H1 (cell line): ENCODE data around the gene ELOVL6. TPM values are rescaled to one million over a fixed set of nuclear protein-coding genes. Genes with fewer than 3 reads are reported as not detected.

ENCODE experiments used
- CTCF ChIA-PET: fragments of 300-600 bp; sonication (Branson Sonifier 250); formaldehyde crosslinking; loops from one replicate; lab custom pipeline; 2021; ENCODE audit not compliant: partially characterized antibody; lab: Charles Lee
- POLR2A ChIA-PET: fragments of 300-600 bp; sonication (Branson Sonifier 250); formaldehyde crosslinking; loops from one replicate; lab custom pipeline; 2021; ENCODE audit warnings: inconsistent platforms; ENCODE audit not compliant: partially characterized antibody; lab: Charles Lee
- DNase-seq, 2 experiments: peaks; one replicate each; pipeline versions ENCODE4 v3.0.0 to v3.0.0-alpha.2; 2010 to 2022; ENCODE audit warnings: low spot score in 2 of 2, low read depth in 1 of 2, mixed read lengths in 1 of 2
- FAIRE-seq: peaks from 2 replicates; lab custom pipeline; 2011; peaks lifted over from hg19 to GRCh38; lab: Jason Lieb, UNC
- H2AFZ ChIP-seq: 2 replicates; pipeline ENCODE4 v1.8.1; 2012; ENCODE audit warnings: low read length, inconsistent platforms
- H2AK5ac ChIP-seq: 2 replicates; pipeline ENCODE4 v1.6.1; 2013; ENCODE audit warnings: low read depth, low read length
- H2BK120ac ChIP-seq: replicated peaks from 2 replicates; pipeline ENCODE3; 2013; ENCODE audit warnings: low read depth, low read length, inconsistent platforms
- H2BK12ac ChIP-seq: 2 replicates; pipeline ENCODE4 v1.6.1; 2013; ENCODE audit warnings: low read depth, low read length
- H2BK15ac ChIP-seq: 2 replicates; pipeline ENCODE4 v1.6.1; 2013; ENCODE audit warnings: low read length
- H2BK20ac ChIP-seq: 2 replicates; pipeline ENCODE4 v1.6.1; 2013; ENCODE audit warnings: low read length
- H2BK5ac ChIP-seq: 2 replicates; pipeline ENCODE4 v1.6.1; 2013; ENCODE audit warnings: low read depth, low read length
- H3K14ac ChIP-seq: 2 replicates; pipeline ENCODE4 v1.6.1; 2013; ENCODE audit warnings: inconsistent platforms; ENCODE audit not compliant: insufficient read length
- H3K18ac ChIP-seq: 2 replicates; pipeline ENCODE4 v1.6.1; 2013; ENCODE audit warnings: low read length; ENCODE audit errors: extremely low read depth
- H3K23ac ChIP-seq: 2 replicates; pipeline ENCODE4 v1.6.1; 2013; ENCODE audit warnings: inconsistent platforms; ENCODE audit not compliant: insufficient read length
- H3K23me2 ChIP-seq: 2 replicates; pipeline ENCODE4 v1.6.1; 2013; ENCODE audit warnings: low read depth, low read length
- H3K27ac ChIP-seq: 2 replicates; pipeline ENCODE4 v1.6.1; 2011; ENCODE audit warnings: low read depth, low read length, inconsistent platforms
- H3K27me3 ChIP-seq, 4 experiments: replicated peaks in 1 of 4; 1 replicate in 1 of 4; 2 replicates in 3 of 4; pipeline versions ENCODE4 v1.6.1 to v1.8.1; 2011 to 2013; ENCODE audit warnings: low read length in 3 of 4, mild to moderate bottlenecking in 3 of 4, inconsistent platforms in 2 of 4, mixed read lengths in 2 of 4, moderate library complexity in 1 of 4; ENCODE audit not compliant: control insufficient read depth in 3 of 4, insufficient read depth in 3 of 4; ENCODE audit errors: extremely low read depth in 1 of 4
- H3K36me3 ChIP-seq, 4 experiments: 2 replicates each; pipeline versions ENCODE4 v1.6.1 to v1.8.1; 2011 to 2013; ENCODE audit warnings: mild to moderate bottlenecking in 4 of 4, low read length in 3 of 4, moderate library complexity in 2 of 4, control low read depth in 1 of 4, inconsistent platforms in 1 of 4; ENCODE audit not compliant: insufficient read depth in 4 of 4, control insufficient read depth in 2 of 4
- H3K4ac ChIP-seq: replicated peaks from 2 replicates; pipeline ENCODE3; 2013; ENCODE audit warnings: low read length, low read depth, mixed read lengths, inconsistent platforms; ENCODE audit not compliant: insufficient read length
- H3K4me1 ChIP-seq, 4 experiments: replicated peaks in 1 of 4; 1 replicate in 1 of 4; 2 replicates in 3 of 4; pipeline versions ENCODE4 v1.6.1 to v1.8.1; 2011 to 2013; ENCODE audit warnings: low read length in 3 of 4, inconsistent platforms in 2 of 4, mixed read lengths in 1 of 4; ENCODE audit not compliant: insufficient read depth in 4 of 4, control insufficient read depth in 3 of 4
- H3K4me2 ChIP-seq, 2 experiments: 2 replicates each; pipeline versions ENCODE4 v1.6.1 to v1.8.1; 2011 to 2013; ENCODE audit warnings: low read depth in 2 of 2, low read length in 2 of 2, control low read depth in 1 of 2, inconsistent platforms in 1 of 2, mild to moderate bottlenecking in 1 of 2; ENCODE audit not compliant: insufficient read depth in 1 of 2
- H3K4me3 ChIP-seq, 4 experiments: fragments of 200-600, 300-600 bp in 1 of 4; sonication (generic), shearing (Covaris generic), sonication (Bioruptor Twin) in 1 of 4; 2 replicates each; pipeline versions ENCODE4 v1.5.1 to v1.8.1; 2011 to 2016; ENCODE audit warnings: low read length in 4 of 4, low read depth in 3 of 4, control low read depth in 2 of 4, inconsistent platforms in 2 of 4, mild to moderate bottlenecking in 2 of 4, mixed read lengths in 1 of 4, moderate library complexity in 1 of 4; ENCODE audit not compliant: insufficient read depth in 2 of 4; ENCODE audit errors: extremely low read depth in 1 of 4
- H3K56ac ChIP-seq: replicated peaks from 2 replicates; pipeline ENCODE3; 2013; ENCODE audit warnings: low read depth, mild to moderate bottlenecking, mixed read lengths, low read length, inconsistent platforms; ENCODE audit not compliant: insufficient read length
- H3K79me1 ChIP-seq: 2 replicates; pipeline ENCODE4 v1.6.1; 2013; ENCODE audit warnings: low read depth, low read length, control low read depth
- H3K79me2 ChIP-seq, 2 experiments: 2 replicates each; pipeline versions ENCODE4 v1.6.1 to v1.8.1; 2012 to 2013; ENCODE audit warnings: low read length in 2 of 2, mild to moderate bottlenecking in 2 of 2, inconsistent platforms in 1 of 2; ENCODE audit not compliant: insufficient read depth in 2 of 2, control insufficient read depth in 1 of 2
- H3K9ac ChIP-seq, 4 experiments: replicated peaks in 1 of 4; 1 replicate in 1 of 4; 2 replicates in 3 of 4; pipeline versions ENCODE4 v1.6.1 to v1.8.1; 2011 to 2013; ENCODE audit warnings: low read depth in 3 of 4, low read length in 3 of 4, control low read depth in 2 of 4, mild to moderate bottlenecking in 2 of 4, moderate library complexity in 2 of 4, inconsistent platforms in 1 of 4; ENCODE audit errors: extremely low read depth in 1 of 4
- H3K9me3 ChIP-seq, 2 experiments: 2 replicates each; pipeline versions ENCODE4 v1.6.1 to v1.8.1; 2012 to 2013; ENCODE audit warnings: mild to moderate bottlenecking in 2 of 2, moderate library complexity in 2 of 2, control low read depth in 1 of 2, inconsistent platforms in 1 of 2, low read depth in 1 of 2, low read length in 1 of 2, mixed read lengths in 1 of 2; ENCODE audit not compliant: insufficient read depth in 2 of 2
- H4K20me1 ChIP-seq, 2 experiments: replicated peaks in 1 of 2; 2 replicates each; pipeline versions ENCODE3 to v1.8.1; 2011 to 2013; ENCODE audit warnings: inconsistent platforms in 2 of 2, low read length in 2 of 2, mild to moderate bottlenecking in 1 of 2; ENCODE audit not compliant: insufficient read depth in 2 of 2, control insufficient read depth in 1 of 2
- H4K5ac ChIP-seq: 2 replicates; pipeline ENCODE4 v1.6.1; 2013; ENCODE audit warnings: low read length, low read depth, mixed read lengths, inconsistent platforms; ENCODE audit not compliant: insufficient read length
- H4K8ac ChIP-seq: 2 replicates; pipeline ENCODE4 v1.8.0; 2013; ENCODE audit warnings: mild to moderate bottlenecking, moderate library complexity, low read length, inconsistent platforms; ENCODE audit not compliant: insufficient read depth; ENCODE audit errors: extremely low read depth
- H4K91ac ChIP-seq: replicated peaks from 2 replicates; pipeline ENCODE3; 2013; ENCODE audit warnings: low read length, mixed read lengths, inconsistent platforms; ENCODE audit not compliant: insufficient read length
- ATF3 ChIP-seq: IDR thresholded peaks from 2 replicates; pipeline ENCODE4 v1.6.1; 2011; ENCODE audit warnings: low read depth, mild to moderate bottlenecking, low read length; ENCODE audit not compliant: insufficient read depth
- CHD1 ChIP-seq: IDR thresholded peaks from 2 replicates; pipeline ENCODE4 v1.6.1; 2012; ENCODE audit warnings: low read depth, low read length, improper control_type of control experiment
- EGR1 ChIP-seq: IDR thresholded peaks from 2 replicates; pipeline ENCODE4 v1.6.1; 2011; ENCODE audit warnings: low read depth, low read length, borderline replicate concordance
- JUND ChIP-seq: IDR thresholded peaks from 2 replicates; pipeline ENCODE4 v1.6.1; 2011; ENCODE audit warnings: mild to moderate bottlenecking, improper control_type of control experiment, low read length
- PHF8 ChIP-seq: fragments of 200-600 bp; sonication (generic); conservative IDR thresholded peaks from 2 replicates; pipeline ENCODE4 v1.7.1; 2012; ENCODE audit warnings: low read depth, mild to moderate bottlenecking, inconsistent platforms, low read length, moderate library complexity
- SIX5 ChIP-seq: IDR thresholded peaks from 2 replicates; pipeline ENCODE4 v1.6.1; 2011; ENCODE audit warnings: mild to moderate bottlenecking, low read depth, low read length
- SP1 ChIP-seq: IDR thresholded peaks from 2 replicates; pipeline ENCODE4 v1.6.1; 2011; ENCODE audit warnings: low read depth, low read length
- TAF7 ChIP-seq: optimal IDR thresholded peaks from 2 replicates; pipeline ENCODE3; 2011; ENCODE audit warnings: low read depth, mild to moderate bottlenecking, inconsistent platforms, low read length, moderate library complexity, borderline replicate concordance
- TEAD4 ChIP-seq: IDR thresholded peaks from 2 replicates; pipeline ENCODE4 v1.6.1; 2012; ENCODE audit warnings: low read depth, low read length, inconsistent platforms, mixed read lengths
- YY1 ChIP-seq: IDR thresholded peaks from 2 replicates; pipeline ENCODE4 v1.6.1; 2011; ENCODE audit warnings: low read depth, mild to moderate bottlenecking, low read length
- WGBS, 2 experiments: shearing (Covaris generic) in 1 of 2; methylation state at CpG; one replicate each; pipeline versions ENCODE4 v1.1.6 to v1.1.7; 2013 to 2015; ENCODE audit warnings: low lambda C conversion rate in 2 of 2, mixed read lengths in 2 of 2, inconsistent platforms in 1 of 2, low coverage in 1 of 2, missing lambda C conversion rate in 1 of 2; ENCODE audit not compliant: insufficient replicate concordance in 2 of 2, insufficient coverage in 1 of 2, insufficient read length in 1 of 2; ENCODE audit errors: extremely low coverage in 1 of 2, missing lambda C conversion rate in 1 of 2; 5-methylcytosine and 5-hydroxymethylcytosine counted together
- polyA plus RNA-seq, 7 experiments: library from polyadenylated mRNA; depleted of rRNA in 3 of 7; stranded (reverse) in 5 of 7; unstranded in 2 of 7; fragments of >200 nt in 5 of 7; fragments of 200-250 nt in 2 of 7; gene quantifications; 1 replicate in 5 of 7; 2 replicates in 1 of 7; 4 replicates in 1 of 7; pipeline versions ENCODE4 v1.2.1 to v1.2.3, GENCODE V29; 2011 to 2013; ENCODE audit warnings: missing spikeins in 2 of 7, mixed read lengths in 2 of 7
- total RNA-seq: library from RNA; stranded (reverse); fragmentation: NEBNext Ultra II Directional; extraction: Animal tissue kit (Norgen Biotek cat#: 25700); gene quantifications from 2 replicates; pipeline ENCODE4 v1.2.1, GENCODE V29; 2021

The ELOVL6 gene
- total and polyA plus RNA-seq, 2 of the 8 experiments (the other 6 are each of a cell fraction or from before 2014, with no cell fraction given) = 27.8 to 86.6 TPM

- Histone ChIP-seq H3K56ac (no peak overlapping the region), H3K23ac (no peak overlapping the region), H3K18ac (no peak overlapping the region), H4K8ac (no peak overlapping the region), H3K79me2 (peaks cover 0 to 54% of the 10 kb centered on the region in 2 experiments; a peak in 2 of 4 replicates), H3K14ac (no peak overlapping the region), H3K36me3 (peaks cover 0 to 8% (median 3%) of the 10 kb centered on the region in 4 experiments; a peak in 3 of 8 replicates), H3K4ac (no peak overlapping the region), H2AK5ac (no peak overlapping the region), H3K23me2 (no peaks in the 10 kb centered on the region), H2BK120ac (no peak overlapping the region), H2BK12ac (no peak overlapping the region), H2BK5ac (no peak overlapping the region), H3K79me1 (no peaks in the 10 kb centered on the region; the same call in 1 of the 2 replicates), H4K5ac (no peak overlapping the region), H3K4me2 (no peak overlapping the region), H3K27me3 (no peaks in the 10 kb centered on the region), H3K27ac (no peak overlapping the region), H2BK20ac (no peak overlapping the region), H2AFZ (no peak overlapping the region), H4K20me1 (peaks cover 0 to 10% of the 10 kb centered on the region in 2 experiments), H3K9ac (no peak overlapping the region), H2BK15ac (no peak overlapping the region), H3K4me1 (no peaks in the 10 kb centered on the region; a peak in 2 of 7 replicates), H3K4me3 (no peak overlapping the region), H3K9me3 (no peaks in the 10 kb centered on the region), H4K91ac (no peak overlapping the region)
- FAIRE-seq (no peak), DNase-seq (no peak)
- CTCF ChIA-PET = interaction anchor here (0.8 to 1.9 kb wide), 3 partner anchors 19 to 125 kb away, joined by 3 to 5 read pairs (median 3); no protein-coding TSS in a partner anchor
- POLR2A ChIA-PET = interaction anchor here (1.4 kb wide), 1 partner anchor 29 kb away, joined by 3 read pairs; no protein-coding TSS in a partner anchor
- WGBS, 2 experiments = 83% methylated on average over 4 of the region's 4 CpGs; no CpG with 5 or more reads in 1 of the 2 experiments
- no peak for TF ChIP-seq CHD1
- no peak for TF ChIP-seq JUND
- TF ChIP-seq YY1 = no peak
- no peak for TF ChIP-seq ATF3
- no peak for TF ChIP-seq EGR1
- no peak for TF ChIP-seq TEAD4
- TF ChIP-seq SIX5 = no peak
- no peak for TF ChIP-seq PHF8
- TF ChIP-seq TAF7 = no peak
- TF ChIP-seq SP1 = no peak
Observed at GRCh38 chr4:110130576-110131358, 67.6 kb downstream of the ELOVL6 start.
